ENCODE data around the gene PTPRM.

Gene PTPRM

GRCh38 chr18:8264116-8264515 is 697.0 kb downstream of the PTPRM start:
- Histone ChIP-seq H3K4me2 (ENCODE audit: low read depth, low read length, poor library complexity, severe bottlenecking) (no peak overlapping the region), H3K9me2 (replicated peaks; ENCODE audit: insufficient read depth, low read length) (no peaks in the 10 kb centered on the region), H3K27me3 (ENCODE audit: low read length) (peaks cover 3% of the 10 kb centered on the region; the same call in 1 of the 2 replicates), H3K9ac (ENCODE audit: low read length) (no peak overlapping the region), H3K27ac (ENCODE audit: low read depth, low read length) (no peak overlapping the region), H3K36me3 (ENCODE audit: low read length) (no peaks in the 10 kb centered on the region), H3F3A (ENCODE audit: insufficient read depth) (no peaks in the 10 kb centered on the region), H2AFZ (ENCODE audit: low read depth, low read length, severe bottlenecking) (no peak overlapping the region), H4K20me1 (ENCODE audit: low read depth, low read length) (no peaks in the 10 kb centered on the region), H3K79me2 (ENCODE audit: insufficient read depth, low read length) (no peaks in the 10 kb centered on the region), H3K4me3 (ENCODE audit: insufficient read depth, low read length, poor library complexity, severe bottlenecking) (no peak overlapping the region), H3K9me3 (ENCODE audit: insufficient read depth, low read length) (no peaks in the 10 kb centered on the region)
- TF ChIP-seq EZH2phosphoT487 (conservative IDR thresholded peaks at IDR 0.05; ENCODE audit: low read length) (no peak), CTCF (IDR thresholded peaks at IDR 0.05; ENCODE audit: insufficient read depth, low read length, poor library complexity, severe bottlenecking) (no peak)

GRCh38 chr18:8264861-8265411 is 697.8 kb downstream of the PTPRM start:
- Histone ChIP-seq H3F3A (ENCODE audit: insufficient read depth) (no peaks in the 10 kb centered on the region), H3K27ac (ENCODE audit: low read depth, low read length) (no peak overlapping the region), H3K4me2 (ENCODE audit: low read depth, low read length, poor library complexity, severe bottlenecking) (no peak overlapping the region), H3K27me3 (ENCODE audit: low read length) (peaks cover 3% of the 10 kb centered on the region; the same call in 1 of the 2 replicates), H3K9me3 (ENCODE audit: insufficient read depth, low read length) (no peaks in the 10 kb centered on the region), H3K9me2 (replicated peaks; ENCODE audit: insufficient read depth, low read length) (no peaks in the 10 kb centered on the region), H2AFZ (ENCODE audit: low read depth, low read length, severe bottlenecking) (no peak overlapping the region), H4K20me1 (ENCODE audit: low read depth, low read length) (no peaks in the 10 kb centered on the region), H3K4me3 (ENCODE audit: insufficient read depth, low read length, poor library complexity, severe bottlenecking) (no peak overlapping the region), H3K79me2 (ENCODE audit: insufficient read depth, low read length) (no peaks in the 10 kb centered on the region), H3K36me3 (ENCODE audit: low read length) (no peaks in the 10 kb centered on the region), H3K9ac (ENCODE audit: low read length) (no peak overlapping the region)
- TF ChIP-seq EZH2phosphoT487 (conservative IDR thresholded peaks at IDR 0.05; ENCODE audit: low read length) (no peak), CTCF (IDR thresholded peaks at IDR 0.05; ENCODE audit: insufficient read depth, low read length, poor library complexity, severe bottlenecking) (no peak)

GRCh38 chr18:8272254-8272653 is 705.1 kb downstream of the PTPRM start:
- no peaks in the 10 kb centered on the region for H3F3A ChIP-seq (ENCODE audit: insufficient read depth)
- TF ChIP-seq CTCF (IDR thresholded peaks at IDR 0.05; ENCODE audit: insufficient read depth, low read length, poor library complexity, severe bottlenecking) (no peak), EZH2phosphoT487 (conservative IDR thresholded peaks at IDR 0.05; ENCODE audit: low read length) (no peak)

More at GRCh38 chr18:8272254-8272653, 705.1 kb downstream of the PTPRM start:
- Histone ChIP-seq H3K9me2 (replicated peaks; ENCODE audit: insufficient read depth, low read length) (no peaks in the 10 kb centered on the region), H3K79me2 (ENCODE audit: insufficient read depth, low read length) (no peaks in the 10 kb centered on the region), H3K36me3 (ENCODE audit: low read length) (no peaks in the 10 kb centered on the region), H2AFZ (ENCODE audit: low read depth, low read length, severe bottlenecking) (no peak overlapping the region), H4K20me1 (ENCODE audit: low read depth, low read length) (no peaks in the 10 kb centered on the region), H3K9ac (ENCODE audit: low read length) (no peak overlapping the region), H3K27me3 (ENCODE audit: low read length) (peaks cover 3% of the 10 kb centered on the region; the same call in 1 of the 2 replicates), H3K4me3 (ENCODE audit: insufficient read depth, low read length, poor library complexity, severe bottlenecking) (no peak overlapping the region), H3K4me2 (ENCODE audit: low read depth, low read length, poor library complexity, severe bottlenecking) (no peak overlapping the region), H3K27ac (ENCODE audit: low read depth, low read length) (no peak overlapping the region), H3K9me3 (ENCODE audit: insufficient read depth, low read length) (no peaks in the 10 kb centered on the region)

All from SU-DHL-6 (cell line).